GM23338 (cell line): ENCODE data around the gene PEAK3.

Experiments used
- CREB1 ChIP-seq: fragments of 250-450 bp; sonication (Bioruptor Pico); IDR thresholded peaks from 2 replicates; pipeline ENCODE4 v1.5.0; 2020; ENCODE audit warnings: low read depth, mild to moderate bottlenecking, moderate library complexity
- CTCF ChIP-seq, 2 experiments: fragments of 200-600 bp in 1 of 2; sonication (generic) in 1 of 2; conservative IDR thresholded peaks; 2 replicates each; pipeline versions ENCODE4 v1.5.1 to v1.6.1; 2016 to 2017; ENCODE audit warnings: antibody characterized with exemption in 2 of 2, low read depth in 2 of 2, mild to moderate bottlenecking in 2 of 2, moderate library complexity in 1 of 2
- ETS1 ChIP-seq: IDR thresholded peaks from 2 replicates; pipeline ENCODE4 v1.6.1; 2016; ENCODE audit warnings: antibody characterized with exemption
- EZH2 ChIP-seq: fragments of 200-600 bp; sonication (generic); IDR thresholded peaks from one replicate; pipeline ENCODE4 v1.8.0; 2017; ENCODE audit warnings: antibody characterized with exemption, mild to moderate bottlenecking, low read depth; ENCODE audit not compliant: unreplicated experiment
- EZH2phosphoT487 ChIP-seq: fragments of 200-600 bp; sonication (generic); IDR thresholded peaks from one replicate; pipeline ENCODE4 v1.8.1; 2018; ENCODE audit warnings: antibody characterized with exemption; ENCODE audit not compliant: unreplicated experiment
- JUNB ChIP-seq: IDR thresholded peaks from one replicate; pipeline ENCODE4 v1.6.1; 2016; ENCODE audit warnings: antibody characterized with exemption; ENCODE audit not compliant: unreplicated experiment
- NANOG ChIP-seq: IDR thresholded peaks from 2 replicates; pipeline ENCODE4 v1.6.1; 2016; ENCODE audit warnings: antibody characterized with exemption, borderline replicate concordance
- POLR2AphosphoS5 ChIP-seq: IDR thresholded peaks from 2 replicates; pipeline ENCODE4 v1.6.1; 2016; ENCODE audit warnings: antibody characterized with exemption, low read depth
- REST ChIP-seq: IDR thresholded peaks from one replicate; pipeline ENCODE4 v1.6.1; 2018; ENCODE audit warnings: antibody characterized with exemption; ENCODE audit not compliant: unreplicated experiment
- STAT1 ChIP-seq: IDR thresholded peaks from one replicate; pipeline ENCODE4 v1.6.1; 2016; ENCODE audit warnings: antibody characterized with exemption; ENCODE audit not compliant: unreplicated experiment
- ZNF114 ChIP-seq: fragments of 250-450 bp; sonication (Bioruptor Pico); IDR thresholded peaks from 2 replicates; pipeline ENCODE4 v1.5.0; 2020; ENCODE audit warnings: mild to moderate bottlenecking, moderate library complexity
- ZNF331 ChIP-seq: fragments of 250-450 bp; sonication (Bioruptor Pico); IDR thresholded peaks from 2 replicates; pipeline ENCODE4 v1.5.0; 2020; ENCODE audit warnings: low read depth, mild to moderate bottlenecking, moderate library complexity
- ZNF462 ChIP-seq: fragments of 250-450 bp; sonication (Bioruptor Pico); IDR thresholded peaks from 2 replicates; pipeline ENCODE4 v1.5.0; 2020; ENCODE audit warnings: mild to moderate bottlenecking, moderate library complexity

GRCh38 chr19:2260341-2260805, 21.6 kb downstream of the PEAK3 start:
- TF ChIP-seq CREB1 (CRISPR knock-in tag) (no peak), POLR2AphosphoS5 (no peak), CTCF (conservative IDR thresholded peaks at IDR 0.05; ENCODE audit: low read depth in 2 of 2) (no peak), EZH2phosphoT487 (no peak), REST (no peak), EZH2 (no peak), NANOG (no peak), STAT1 (no peak), ZNF462 (no peak), ETS1 (no peak), JUNB (no peak), ZNF331 (CRISPR knock-in tag) (no peak), ZNF114 (CRISPR knock-in tag) (no peak)
